WTC11 (cell line): ENCODE measurements around the gene C1orf35.

Experiments
- NR1H2 ChIP-seq: sonication (generic); formaldehyde crosslinking; IDR thresholded peaks from 2 replicates; pipeline ENCODE4 v1.9.0; 2021; ENCODE audit warnings: mild to moderate bottlenecking, moderate library complexity, missing genetic modification reagents
- TEAD4 ChIP-seq: sonication (generic); formaldehyde crosslinking; IDR thresholded peaks from 2 replicates; pipeline ENCODE4 v1.8.0; 2022; ENCODE audit warnings: mild to moderate bottlenecking, missing genetic modification reagents
- ZNF138 ChIP-seq: sonication (generic); formaldehyde crosslinking; conservative IDR thresholded peaks from 2 replicates; pipeline ENCODE4 v1.8.1; 2022; ENCODE audit warnings: mild to moderate bottlenecking, moderate library complexity, missing genetic modification reagents
- TF ChIP-seq, protein P1 (sequence below): sonication (generic); formaldehyde crosslinking; IDR thresholded peaks from 2 replicates; pipeline ENCODE4 v1.8.0; 2022; ENCODE audit warnings: mild to moderate bottlenecking, missing genetic modification reagents
- TF ChIP-seq, protein P2 (sequence below): fragments of 200-600 bp; IDR thresholded peaks from 2 replicates; pipeline ENCODE4 v1.8.0; 2022; ENCODE audit warnings: antibody characterized with exemption
- TF ChIP-seq, protein P3 (sequence below): sonication (generic); formaldehyde crosslinking; IDR thresholded peaks from 2 replicates; pipeline ENCODE4 v1.8.1; 2023; ENCODE audit warnings: mild to moderate bottlenecking, missing genetic modification reagents, moderate library complexity
- TF ChIP-seq, protein P4 (sequence below): sonication (generic); formaldehyde crosslinking; IDR thresholded peaks from 2 replicates; pipeline ENCODE4 v1.8.1; 2022; ENCODE audit warnings: mild to moderate bottlenecking, missing genetic modification reagents, moderate library complexity, borderline replicate concordance
- TF ChIP-seq, protein P5 (sequence below): sonication (generic); formaldehyde crosslinking; IDR thresholded peaks from 2 replicates; pipeline ENCODE4 v1.8.1; 2022; ENCODE audit warnings: low read depth, mild to moderate bottlenecking, moderate library complexity, missing genetic modification reagents, borderline replicate concordance

DNA sequence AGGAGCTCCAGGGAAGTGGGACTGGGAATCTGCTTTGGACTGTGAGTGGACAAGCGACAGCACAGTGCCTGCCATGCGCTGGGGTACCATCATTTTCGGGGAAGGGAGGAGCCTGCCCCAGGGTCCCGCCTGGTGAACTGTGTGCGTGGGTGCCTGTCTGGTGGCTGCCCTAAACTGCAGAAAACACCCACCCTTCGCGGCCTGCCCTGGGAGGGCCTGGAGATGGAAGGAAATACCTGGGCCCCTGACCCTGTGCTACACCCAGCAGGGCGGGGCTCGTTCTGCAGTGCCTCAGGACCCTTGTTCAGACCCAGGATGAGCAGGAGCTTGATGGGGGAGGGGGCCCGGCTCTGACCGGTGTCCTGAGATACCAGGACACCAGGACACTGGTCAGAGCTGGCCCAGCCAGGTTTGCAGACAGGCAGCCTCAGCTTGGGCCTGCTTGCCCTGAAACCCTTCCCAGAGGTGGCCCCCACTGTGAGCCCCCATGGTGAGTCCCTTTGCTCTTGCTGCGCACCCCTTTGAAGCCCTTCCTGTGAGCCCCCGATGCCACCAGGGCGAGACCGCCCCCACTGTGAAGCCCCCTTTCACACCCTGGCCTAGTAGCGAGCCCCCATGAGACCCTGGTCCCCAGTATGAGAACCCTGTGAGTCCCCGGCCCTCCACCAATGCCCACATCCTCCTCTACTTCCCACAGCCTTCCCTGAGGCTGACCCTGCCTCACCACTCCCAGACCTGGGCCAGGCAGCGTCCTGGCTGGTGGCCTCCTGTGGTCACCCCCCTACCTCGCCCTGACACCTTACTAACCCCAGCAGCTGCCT lies 49.2 kb upstream of the C1orf35 start:
- TF ChIP-seq, protein P1, sequence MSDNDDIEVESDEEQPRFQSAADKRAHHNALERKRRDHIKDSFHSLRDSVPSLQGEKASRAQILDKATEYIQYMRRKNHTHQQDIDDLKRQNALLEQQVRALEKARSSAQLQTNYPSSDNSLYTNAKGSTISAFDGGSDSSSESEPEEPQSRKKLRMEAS, result no peak
- TF ChIP-seq, protein P2, sequence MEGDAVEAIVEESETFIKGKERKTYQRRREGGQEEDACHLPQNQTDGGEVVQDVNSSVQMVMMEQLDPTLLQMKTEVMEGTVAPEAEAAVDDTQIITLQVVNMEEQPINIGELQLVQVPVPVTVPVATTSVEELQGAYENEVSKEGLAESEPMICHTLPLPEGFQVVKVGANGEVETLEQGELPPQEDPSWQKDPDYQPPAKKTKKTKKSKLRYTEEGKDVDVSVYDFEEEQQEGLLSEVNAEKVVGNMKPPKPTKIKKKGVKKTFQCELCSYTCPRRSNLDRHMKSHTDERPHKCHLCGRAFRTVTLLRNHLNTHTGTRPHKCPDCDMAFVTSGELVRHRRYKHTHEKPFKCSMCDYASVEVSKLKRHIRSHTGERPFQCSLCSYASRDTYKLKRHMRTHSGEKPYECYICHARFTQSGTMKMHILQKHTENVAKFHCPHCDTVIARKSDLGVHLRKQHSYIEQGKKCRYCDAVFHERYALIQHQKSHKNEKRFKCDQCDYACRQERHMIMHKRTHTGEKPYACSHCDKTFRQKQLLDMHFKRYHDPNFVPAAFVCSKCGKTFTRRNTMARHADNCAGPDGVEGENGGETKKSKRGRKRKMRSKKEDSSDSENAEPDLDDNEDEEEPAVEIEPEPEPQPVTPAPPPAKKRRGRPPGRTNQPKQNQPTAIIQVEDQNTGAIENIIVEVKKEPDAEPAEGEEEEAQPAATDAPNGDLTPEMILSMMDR, result no peak
- TF ChIP-seq, protein P3, sequence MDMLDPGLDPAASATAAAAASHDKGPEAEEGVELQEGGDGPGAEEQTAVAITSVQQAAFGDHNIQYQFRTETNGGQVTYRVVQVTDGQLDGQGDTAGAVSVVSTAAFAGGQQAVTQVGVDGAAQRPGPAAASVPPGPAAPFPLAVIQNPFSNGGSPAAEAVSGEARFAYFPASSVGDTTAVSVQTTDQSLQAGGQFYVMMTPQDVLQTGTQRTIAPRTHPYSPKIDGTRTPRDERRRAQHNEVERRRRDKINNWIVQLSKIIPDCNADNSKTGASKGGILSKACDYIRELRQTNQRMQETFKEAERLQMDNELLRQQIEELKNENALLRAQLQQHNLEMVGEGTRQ, result no peak
- TF ChIP-seq ZNF138 (CRISPR knock-in tag) (no peak), TEAD4 (CRISPR knock-in tag) (no peak), NR1H2 (CRISPR knock-in tag) (no peak)
- TF ChIP-seq, protein P4, sequence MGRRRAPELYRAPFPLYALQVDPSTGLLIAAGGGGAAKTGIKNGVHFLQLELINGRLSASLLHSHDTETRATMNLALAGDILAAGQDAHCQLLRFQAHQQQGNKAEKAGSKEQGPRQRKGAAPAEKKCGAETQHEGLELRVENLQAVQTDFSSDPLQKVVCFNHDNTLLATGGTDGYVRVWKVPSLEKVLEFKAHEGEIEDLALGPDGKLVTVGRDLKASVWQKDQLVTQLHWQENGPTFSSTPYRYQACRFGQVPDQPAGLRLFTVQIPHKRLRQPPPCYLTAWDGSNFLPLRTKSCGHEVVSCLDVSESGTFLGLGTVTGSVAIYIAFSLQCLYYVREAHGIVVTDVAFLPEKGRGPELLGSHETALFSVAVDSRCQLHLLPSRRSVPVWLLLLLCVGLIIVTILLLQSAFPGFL (CRISPR knock-in tag), result no peak
- TF ChIP-seq, protein P5, sequence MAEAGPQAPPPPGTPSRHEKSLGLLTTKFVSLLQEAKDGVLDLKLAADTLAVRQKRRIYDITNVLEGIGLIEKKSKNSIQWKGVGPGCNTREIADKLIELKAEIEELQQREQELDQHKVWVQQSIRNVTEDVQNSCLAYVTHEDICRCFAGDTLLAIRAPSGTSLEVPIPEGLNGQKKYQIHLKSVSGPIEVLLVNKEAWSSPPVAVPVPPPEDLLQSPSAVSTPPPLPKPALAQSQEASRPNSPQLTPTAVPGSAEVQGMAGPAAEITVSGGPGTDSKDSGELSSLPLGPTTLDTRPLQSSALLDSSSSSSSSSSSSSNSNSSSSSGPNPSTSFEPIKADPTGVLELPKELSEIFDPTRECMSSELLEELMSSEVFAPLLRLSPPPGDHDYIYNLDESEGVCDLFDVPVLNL (CRISPR knock-in tag), result no peak
